HT1080 (cell line): ENCODE data around the gene CCNQ. TPM values are rescaled to one million over a fixed set of nuclear protein-coding genes. Genes with fewer than 3 reads are reported as not detected.
A peak's percentile ranks its signal among the peaks of the same experiment; 100 is the strongest.

ENCODE experiments used
- DNase-seq: peaks from one replicate; pipeline ENCODE4 v3.0.0-alpha.2; 2015; ENCODE audit warnings: low read depth
- total RNA-seq: library from RNA; depleted of rRNA; stranded (reverse); fragments of >200 nt; shearing (Covaris generic); gene quantifications from 2 replicates; pipeline ENCODE4 v1.2.3, GENCODE V29; 2014; rRNA removed

The CCNQ gene
- total RNA-seq, 1 experiment from 2014 or later: 74.4 TPM

DNA sequence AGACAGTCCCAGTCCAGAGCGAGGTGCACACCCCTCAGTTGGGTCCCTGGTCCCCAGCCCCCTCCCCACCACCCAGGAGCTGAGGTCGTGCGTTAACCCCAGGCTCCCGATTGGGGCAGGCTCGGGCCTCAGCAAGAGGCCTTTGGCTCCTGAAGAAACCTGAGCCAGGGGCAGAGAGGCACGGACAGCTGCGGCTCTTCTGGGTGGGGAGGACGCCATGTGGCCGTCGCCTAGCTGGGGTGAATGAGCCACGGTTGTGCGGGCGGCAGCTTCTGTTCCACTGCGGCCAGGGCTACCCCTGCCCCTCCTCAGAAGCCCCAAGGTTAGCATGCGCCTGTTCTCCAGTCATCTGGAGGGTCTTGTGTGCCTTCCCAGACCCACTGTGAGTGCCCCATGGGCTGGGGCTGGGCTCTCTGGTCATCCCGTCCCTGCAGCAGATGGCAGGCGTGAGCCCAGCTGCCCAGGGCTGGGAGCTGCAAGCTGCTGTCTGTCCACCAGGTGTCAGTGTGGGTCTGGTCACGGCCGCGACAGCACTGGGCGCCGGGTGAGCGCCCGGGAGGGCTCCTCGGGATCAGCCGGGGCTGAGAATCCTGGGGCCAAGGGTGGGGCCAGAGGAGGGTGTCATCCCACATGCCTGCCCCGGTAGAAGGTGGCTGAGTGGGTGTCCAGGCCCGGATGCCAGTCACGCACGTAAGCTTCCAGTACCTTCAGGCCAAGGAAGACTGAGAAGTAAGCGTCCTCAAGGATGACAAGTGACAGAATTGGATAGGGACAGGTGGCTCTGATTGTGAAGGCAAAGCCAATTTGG is 59.6 kb downstream of the CCNQ start:
- DNase-seq: peak; percentile 46

DNA sequence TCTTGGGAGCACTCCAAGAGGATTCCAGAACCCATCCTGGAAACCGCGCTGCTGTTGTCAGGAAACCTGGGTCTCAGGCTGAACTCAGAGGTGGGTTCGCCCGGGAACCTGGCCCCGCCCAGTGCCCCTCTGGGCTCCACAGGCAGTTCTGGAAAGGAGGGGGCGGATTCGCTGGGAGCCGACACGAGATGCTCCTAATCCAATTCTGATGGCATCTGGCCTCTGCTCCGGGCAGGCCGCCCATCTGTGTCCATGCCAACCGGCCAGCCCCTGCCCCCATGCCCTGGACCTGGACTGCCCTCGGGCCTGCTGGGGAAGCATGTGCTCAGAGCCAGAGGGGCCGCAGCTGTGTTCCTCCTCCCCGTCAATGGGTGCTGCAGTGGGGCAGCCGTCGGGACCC is 60.5 kb downstream of the CCNQ start:
- no peak for DNase-seq

Other genes with a start within 250 kb of the CCNQ start
- 0.03 TPM in 1 of 2 replicates, not detected in the other for gene PNMA6E, start 197.8 kb downstream of the CCNQ start, total RNA-seq
- 0.08 and 0.10 TPM in 2 replicates for gene ZFP92, start 187.7 kb downstream of the CCNQ start, total RNA-seq
- 0.84 and 1.8 TPM in 2 replicates for gene TREX2, start 153.1 kb downstream of the CCNQ start, total RNA-seq
- gene HAUS7, start 128.6 kb downstream of the CCNQ start, total RNA-seq: 34.7 and 37.3 TPM in 2 replicates
- gene BGN, start 104.2 kb downstream of the CCNQ start, total RNA-seq: 0.10 and 0.45 TPM in 2 replicates
- 0.03 TPM in 1 of 2 replicates, not detected in the other for gene ATP2B3, start 81.5 kb downstream of the CCNQ start, total RNA-seq
- gene DUSP9, start 48.1 kb upstream of the CCNQ start, total RNA-seq: not detected in 2 replicates
- gene PNCK, start 74.7 kb upstream of the CCNQ start, total RNA-seq: not detected in 2 replicates
- gene SLC6A8, start 88.8 kb upstream of the CCNQ start, total RNA-seq: 33.2 and 61.3 TPM in 2 replicates
- gene BCAP31, start 125.2 kb upstream of the CCNQ start, total RNA-seq: 197 and 234 TPM in 2 replicates
- 1.5 and 1.9 TPM in 2 replicates for gene ABCD1, start 125.7 kb upstream of the CCNQ start, total RNA-seq
- 2.3 and 4.5 TPM in 2 replicates for gene PLXNB3, start 165.1 kb upstream of the CCNQ start, total RNA-seq
- 0.03 TPM in 1 of 2 replicates, not detected in the other for gene SRPK3, start 181.9 kb upstream of the CCNQ start, total RNA-seq
- 57.1 and 65.2 TPM in 2 replicates for gene IDH3G, start 195.2 kb upstream of the CCNQ start, total RNA-seq
- 76.9 and 89.2 TPM in 2 replicates for gene SSR4, start 195.5 kb upstream of the CCNQ start, total RNA-seq
- 0.13 and 0.16 TPM in 2 replicates for gene PDZD4, start 231.4 kb upstream of the CCNQ start, total RNA-seq